ENCODE data around the gene SPAG17.

GRCh38 chr1:118184739-118185083 is 317 bp downstream of the SPAG17 start:
- TF ChIP-seq CTCF (conservative IDR thresholded peaks at IDR 0.05; ENCODE audit: low read depth in 2 of 2) (no peak), EZH2 (IDR thresholded peaks at IDR 0.05; ENCODE audit: low read depth, unreplicated experiment) (no peak), EZH2phosphoT487 (IDR thresholded peaks at IDR 0.05; ENCODE audit: unreplicated experiment) (no peak), CREB1 (CRISPR knock-in tag; IDR thresholded peaks at IDR 0.05; ENCODE audit: low read depth) (no peak), REST (IDR thresholded peaks at IDR 0.05; ENCODE audit: unreplicated experiment) (no peak), POLR2AphosphoS5 (IDR thresholded peaks at IDR 0.05; ENCODE audit: low read depth) (no peak), NANOG (IDR thresholded peaks at IDR 0.05; ENCODE audit: borderline replicate concordance) (no peak), JUNB (IDR thresholded peaks at IDR 0.05; ENCODE audit: unreplicated experiment) (no peak), STAT1 (IDR thresholded peaks at IDR 0.05; ENCODE audit: unreplicated experiment) (no peak)
